GM21723 (cell line): Measurements from ENCODE around the gene SECTM1.

Source experiments
- ATAC-seq: cut with Tn5 transposase; IDR thresholded peaks from one replicate; pipeline ENCODE4 v1.9.1; 2021; ENCODE audit warnings: mild to moderate bottlenecking, moderate library complexity; ENCODE audit not compliant: unreplicated experiment

The SECTM1 gene

GRCh38 chr17:82301916-82302567 is 31.5 kb downstream of the SECTM1 start:
- no peak for ATAC-seq

- no peak for ATAC-seq
Measured at GRCh38 chr17:82301300-82301915, 32.2 kb downstream of the SECTM1 start.

GRCh38 chr17:82300707-82301270 is 32.8 kb downstream of the SECTM1 start:
- ATAC-seq = no peak

GRCh38 chr17:82300228-82300627 is 33.3 kb downstream of the SECTM1 start:
- no peak for ATAC-seq

GRCh38 chr17:82299452-82299851 is 34.1 kb downstream of the SECTM1 start:
- no peak for ATAC-seq

GRCh38 chr17:82298538-82299421 is 34.8 kb downstream of the SECTM1 start:
- ATAC-seq = no peak

GRCh38 chr17:82297714-82298537 is 35.6 kb downstream of the SECTM1 start:
- ATAC-seq = peak; percentile 56

GRCh38 chr17:82297280-82297713 is 36.3 kb downstream of the SECTM1 start:
- ATAC-seq = peak; percentile 33

- ATAC-seq = no peak
Measured at GRCh38 chr17:82296511-82297279, 36.9 kb downstream of the SECTM1 start.

- no peak for ATAC-seq
Measured at GRCh38 chr17:82295472-82295814, 38.1 kb downstream of the SECTM1 start.

GRCh38 chr17:82294064-82294773 is 39.3 kb downstream of the SECTM1 start:
- no peak for ATAC-seq

- ATAC-seq = peak; percentile 92
Measured at GRCh38 chr17:82292251-82293154, 41.1 kb downstream of the SECTM1 start.

GRCh38 chr17:82291582-82292250 is 41.9 kb downstream of the SECTM1 start:
- ATAC-seq = no peak

GRCh38 chr17:82287868-82288801 is 45.4 kb downstream of the SECTM1 start:
- ATAC-seq = no peak

GRCh38 chr17:82287013-82287867 is 46.3 kb downstream of the SECTM1 start:
- ATAC-seq = no peak

GRCh38 chr17:82285141-82285540 is 48.4 kb downstream of the SECTM1 start:
- ATAC-seq = no peak
